K562 (cell line): ENCODE data around the gene SCUBE1. TPM values are rescaled to one million over a fixed set of nuclear protein-coding genes. Genes with fewer than 3 reads are reported as not detected.

Source experiments
- ATAC-seq: fragments of 200-7000 bp; cut with Tn5 transposase; 3 replicates; pipeline ENCODE4 v1.9.1; 2020; ENCODE audit warnings: moderate library complexity
- BruUV-seq: library from RNA; stranded (reverse); fragments of 400-500 nt; replicated peaks from 2 replicates; lab custom pipeline; 2021; lab: Mats Ljungman, UMichigan
- CTCF ChIA-PET: fragments of 300-600 bp; formaldehyde crosslinking; extraction: SDS; loops from one replicate; lab custom pipeline; 2021; ENCODE audit warnings: low intra/inter-chr PET ratio; lab: Yijun Ruan, JAX
- POLR2A ChIA-PET: fragments of 300-600, 350-650 bp; sonication (Branson Sonifier 250); formaldehyde crosslinking; extraction: SDS; loops from one replicate; lab custom pipeline; 2021; ENCODE audit warnings: antibody characterized with exemption, inconsistent platforms; lab: Yijun Ruan, JAX
- DNase-seq, 4 experiments: peaks; one replicate each; pipeline versions ENCODE4 v3.0.0 to v3.0.0-alpha.2; 2011 to 2018; ENCODE audit warnings: low spot score in 3 of 4, mixed read lengths in 3 of 4; ENCODE audit errors: extremely low read depth in 1 of 4
- FAIRE-seq: peaks from 2 replicates; lab custom pipeline; 2011; peaks lifted over from hg19 to GRCh38; lab: Jason Lieb, UNC
- H2AFZ ChIP-seq: 2 replicates; pipeline ENCODE4 v1.6.0; 2011; ENCODE audit warnings: low read depth, low read length, control low read depth, inconsistent platforms
- H3K27ac ChIP-seq: fragments of 200-600 bp; 3 replicates; pipeline ENCODE4 v1.8.0; 2011; ENCODE audit warnings: low read depth, mild to moderate bottlenecking, control low read depth, inconsistent platforms, low read length, moderate library complexity, mixed read lengths; ENCODE audit errors: extremely low read depth
- H3K27me3 ChIP-seq, 2 experiments: fragments of 300-600 bp in 1 of 2; 2 replicates in 1 of 2; 3 replicates in 1 of 2; pipeline versions ENCODE4 v1.6.0 to v1.8.0; 2011; ENCODE audit warnings: inconsistent platforms in 2 of 2, low read length in 2 of 2, mild to moderate bottlenecking in 1 of 2, mixed read lengths in 1 of 2, moderate library complexity in 1 of 2; ENCODE audit not compliant: control insufficient read depth in 2 of 2, insufficient read depth in 2 of 2
- H3K36me3 ChIP-seq: fragments of 300-600 bp; 3 replicates; pipeline ENCODE4 v1.8.0; 2011; ENCODE audit warnings: mild to moderate bottlenecking, low read length, inconsistent platforms; ENCODE audit not compliant: control insufficient read depth, insufficient read depth
- H3K4me1 ChIP-seq, 2 experiments: fragments of 200-600 bp in 1 of 2; replicated peaks in 1 of 2; 2 replicates in 1 of 2; 3 replicates in 1 of 2; pipeline versions ENCODE4 v1.5.1 to v1.8.0; 2011; ENCODE audit warnings: inconsistent platforms in 2 of 2, low read length in 2 of 2, mild to moderate bottlenecking in 1 of 2, mixed read lengths in 1 of 2, moderate library complexity in 1 of 2; ENCODE audit not compliant: control insufficient read depth in 2 of 2, insufficient read depth in 2 of 2
- H3K4me2 ChIP-seq: 2 replicates; pipeline ENCODE4 v1.6.1; 2011; ENCODE audit warnings: low read length, control low read depth, inconsistent platforms, mixed read lengths; ENCODE audit not compliant: insufficient read depth
- H3K4me3 ChIP-seq: fragments of 200-600 bp; sonication (generic), shearing (Covaris generic); 2 replicates; pipeline ENCODE4 v1.5.1; 2016; ENCODE audit warnings: control low read depth, inconsistent platforms
- H3K79me2 ChIP-seq: fragments of 200-600 bp; 3 replicates; pipeline ENCODE4 v1.8.0; 2011; ENCODE audit warnings: low read length, inconsistent platforms; ENCODE audit not compliant: control insufficient read depth, insufficient read depth
- H3K9ac ChIP-seq, 2 experiments: 2 replicates each; pipeline versions ENCODE4 v1.6.0 to v1.6.1; 2011; ENCODE audit warnings: low read depth in 2 of 2, low read length in 2 of 2, control low read depth in 1 of 2, inconsistent platforms in 1 of 2, mild to moderate bottlenecking in 1 of 2, mixed read lengths in 1 of 2; ENCODE audit not compliant: insufficient read depth in 1 of 2
- H3K9me1 ChIP-seq: one replicate; pipeline ENCODE4 v1.6.0; 2011; ENCODE audit warnings: inconsistent platforms, mild to moderate bottlenecking, low read length, moderate library complexity; ENCODE audit not compliant: control insufficient read depth, insufficient read depth
- H3K9me3 ChIP-seq: replicated peaks from 2 replicates; pipeline ENCODE4 v1.5.1; 2011; ENCODE audit warnings: low read depth, low read length, inconsistent platforms; ENCODE audit not compliant: control insufficient read depth, insufficient read depth
- H4K20me1 ChIP-seq: replicated peaks from 2 replicates; pipeline ENCODE4 v1.6.1; 2011; ENCODE audit warnings: low read length, inconsistent platforms, mixed read lengths; ENCODE audit not compliant: control insufficient read depth, insufficient read depth
- ELF1 ChIP-seq: fragments of 200-800 bp; sonication (Bioruptor generic); IDR thresholded peaks from 2 replicates; pipeline ENCODE4 v1.6.1; 2016; ENCODE audit warnings: missing genetic modification characterization, missing compliant biosample characterization
- GABPB1 ChIP-seq: sonication (generic); formaldehyde crosslinking; IDR thresholded peaks from 2 replicates; pipeline ENCODE4 v1.8.0; 2022; ENCODE audit warnings: mild to moderate bottlenecking, missing genetic modification reagents
- MED1 ChIP-seq: sonication (generic); formaldehyde crosslinking; IDR thresholded peaks from 2 replicates; pipeline ENCODE4 v1.8.1; 2023; ENCODE audit warnings: missing genetic modification reagents, borderline replicate concordance
- PRPF4 ChIP-seq: fragments of 200-400 bp; formaldehyde crosslinking; IDR thresholded peaks from one replicate; pipeline ENCODE4 v1.6.1; 2017; ENCODE audit warnings: low read length, low read depth, mild to moderate bottlenecking; ENCODE audit not compliant: insufficient read depth, poor library complexity, severe bottlenecking
- SIX5 ChIP-seq, 2 experiments: IDR thresholded peaks; 2 replicates each; pipeline ENCODE4 v1.6.1; 2011; ENCODE audit warnings: low read length in 2 of 2, borderline replicate concordance in 1 of 2, low read depth in 1 of 2, mild to moderate bottlenecking in 1 of 2, moderate library complexity in 1 of 2; ENCODE audit not compliant: insufficient read depth in 1 of 2
- SMARCC2 ChIP-seq: fragments of 450-650 bp; IDR thresholded peaks from 2 replicates; pipeline ENCODE4 v1.6.1; 2017; ENCODE audit warnings: antibody characterized with exemption, moderate library complexity, mild to moderate bottlenecking, low read depth
- STAG1 ChIP-seq: sonication (generic); formaldehyde crosslinking; IDR thresholded peaks from 2 replicates; pipeline ENCODE4 v1.5.0; 2020; ENCODE audit warnings: missing genetic modification reagents, borderline replicate concordance
- WGBS: fragments of 100-300 bp; shearing (Covaris generic); methylation state at CpG from one replicate; pipeline ENCODE4 v1.1.6; 2016; ENCODE audit warnings: low coverage, mixed read lengths; ENCODE audit not compliant: insufficient coverage; ENCODE audit errors: missing lambda C conversion rate; 5-methylcytosine and 5-hydroxymethylcytosine counted together
- in situ Hi-C: fragments of 300-500 bp; cut with MboI; formaldehyde crosslinking; loops from 4 replicates; pipeline ENCODE4 v1.15.0; 2018; ENCODE audit warnings: inconsistent platforms, mixed read lengths
- intact Hi-C: fragments of 100-400 bp; cut with micrococcal nuclease; formaldehyde crosslinking; loops from 2 replicates; pipeline ENCODE4 v1.14.2; 2022
- polyA plus RNA-seq, 8 experiments: library from polyadenylated mRNA; depleted of rRNA in 4 of 8; stranded (reverse) in 5 of 8; unstranded in 3 of 8; fragments of >200 nt; fragmentation: Nextera tagmentation in 2 of 8; fragmentation: Illumina TruSeq in 1 of 8; extraction: Ambion mirVana in 2 of 8; extraction: Trizol in 1 of 8; gene quantifications; 2 replicates each; pipeline versions ENCODE4 v1.2.1 to v1.2.3, GENCODE V29; 2011 to 2014; ENCODE audit warnings: inconsistent platforms in 1 of 8, missing spikeins in 1 of 8
- total RNA-seq, 7 experiments: library from RNA; depleted of rRNA in 6 of 7; stranded (reverse); fragments of >200 nt in 6 of 7; fragmentation: Illumina TruSeq in 2 of 7; extraction: Trizol in 2 of 7; gene quantifications; 2 replicates each; pipeline versions ENCODE4 v1.2.1 to v1.2.3, GENCODE V29; 2011 to 2021; ENCODE audit warnings: low replicate concordance in 1 of 7
- TF ChIP-seq, protein P1 (sequence below): fragments of 250-450 bp; sonication (Bioruptor Pico); IDR thresholded peaks from 2 replicates; pipeline ENCODE4 v1.5.0; 2022; ENCODE audit warnings: mild to moderate bottlenecking

SCUBE1 gene
- total and polyA plus RNA-seq, 9 of the 15 experiments (the other 6 are each of a cell fraction or from before 2014, with no cell fraction given): 0.03 to 0.47 (median 0.29) TPM; not detected in 6

DNA sequence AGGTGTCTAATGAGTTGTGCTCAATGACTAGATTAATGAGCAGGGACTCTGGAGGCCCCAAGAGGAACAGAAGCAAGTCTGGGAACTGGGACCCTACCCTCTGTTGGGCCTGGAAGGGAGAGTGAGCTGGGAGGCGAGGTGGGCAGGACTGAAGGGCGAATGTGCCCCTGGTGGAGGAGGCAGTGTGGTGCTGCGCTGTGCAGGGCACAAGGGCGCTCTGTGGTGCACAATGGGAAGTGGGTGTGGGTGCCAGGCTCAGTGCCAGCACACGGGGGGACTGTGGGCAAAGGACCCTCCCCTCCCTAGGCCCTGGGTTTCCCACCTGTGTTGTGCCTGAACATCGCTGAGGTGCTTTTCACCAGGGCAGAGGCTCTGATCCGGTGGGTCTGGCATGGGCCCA is 98.8 kb downstream of the SCUBE1 start:
- POLR2A ChIA-PET: interaction anchor here (1.5 kb wide), 1 partner anchor 13 kb away, joined by 4 read pairs; no protein-coding TSS in a partner anchor
- H3K9ac ChIP-seq: no peak overlapping the region

More for the DNA sequence above, 98.8 kb downstream of the SCUBE1 start:
- intact Hi-C loops (no loop called here), in situ Hi-C loops (no loop called here)
- no peak overlapping the region for H3K4me2 ChIP-seq
- 54% methylated on average over 4 of the region's 7 CpGs for WGBS
- no peak overlapping the region for H2AFZ ChIP-seq
- ATAC-seq (no peak), FAIRE-seq (no peak), DNase-seq (no peak)
- no peak overlapping the region for H3K27ac ChIP-seq
- H3K4me1 ChIP-seq: peaks cover 0 to 37% of the 10 kb centered on the region in 2 experiments; a peak in 2 of 5 replicates
- no peak overlapping the region for H3K4me3 ChIP-seq
- H3K9me1 ChIP-seq: no peaks in the 10 kb centered on the region
- H4K20me1 ChIP-seq: no peaks in the 10 kb centered on the region
- no peaks in the 10 kb centered on the region for H3K9me3 ChIP-seq
- peaks cover 0 to 16% of the 10 kb centered on the region in 2 experiments; a peak in 3 of 5 replicates for H3K27me3 ChIP-seq
- no TSS peak for BruUV-seq
- no peaks in the 10 kb centered on the region for H3K36me3 ChIP-seq
- CTCF ChIA-PET: interaction anchor here (0.6 kb wide), 1 partner anchor 104 kb away, joined by 3 read pairs; no protein-coding TSS in a partner anchor
- TF ChIP-seq STAG1 (CRISPR knock-in tag) (no peak), MED1 (no peak), PRPF4 (no peak), ELF1 (tag) (no peak), SIX5 (IDR thresholded peaks at IDR 0.05; ENCODE audit: borderline replicate concordance in 1 of 2, insufficient read depth in 1 of 2, low read depth in 1 of 2, low read length in 2 of 2) (no peak), SMARCC2 (no peak), GABPB1 (CRISPR knock-in tag) (no peak)
- TF ChIP-seq, protein P1, sequence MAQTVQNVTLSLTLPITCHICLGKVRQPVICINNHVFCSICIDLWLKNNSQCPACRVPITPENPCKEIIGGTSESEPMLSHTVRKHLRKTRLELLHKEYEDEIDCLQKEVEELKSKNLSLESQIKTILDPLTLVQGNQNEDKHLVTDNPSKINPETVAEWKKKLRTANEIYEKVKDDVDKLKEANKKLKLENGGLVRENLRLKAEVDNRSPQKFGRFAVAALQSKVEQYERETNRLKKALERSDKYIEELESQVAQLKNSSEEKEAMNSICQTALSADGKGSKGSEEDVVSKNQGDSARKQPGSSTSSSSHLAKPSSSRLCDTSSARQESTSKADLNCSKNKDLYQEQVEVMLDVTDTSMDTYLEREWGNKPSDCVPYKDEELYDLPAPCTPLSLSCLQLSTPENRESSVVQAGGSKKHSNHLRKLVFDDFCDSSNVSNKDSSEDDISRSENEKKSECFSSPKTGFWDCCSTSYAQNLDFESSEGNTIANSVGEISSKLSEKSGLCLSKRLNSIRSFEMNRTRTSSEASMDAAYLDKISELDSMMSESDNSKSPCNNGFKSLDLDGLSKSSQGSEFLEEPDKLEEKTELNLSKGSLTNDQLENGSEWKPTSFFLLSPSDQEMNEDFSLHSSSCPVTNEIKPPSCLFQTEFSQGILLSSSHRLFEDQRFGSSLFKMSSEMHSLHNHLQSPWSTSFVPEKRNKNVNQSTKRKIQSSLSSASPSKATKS (CRISPR knock-in tag): no peak
- H3K79me2 ChIP-seq: no peaks in the 10 kb centered on the region
